ENCODE results near the gene PNMA8C.

The PNMA8C gene

GRCh38 chr19:46383171-46383815, 45.4 kb downstream of the PNMA8C start:
- TF ChIP-seq EZH2phosphoT487 (IDR thresholded peaks at IDR 0.05; ENCODE audit: low read depth): no peak
- peaks cover 68% of the 10 kb centered on the region for H3K36me3 ChIP-seq (replicated peaks; ENCODE audit: low read depth, low read length)

GRCh38 chr19:46381756-46382345, 46.9 kb downstream of the PNMA8C start:
- H2AFZ ChIP-seq (ENCODE audit: low read depth, low read length): no peak overlapping the region
- H3K9me3 ChIP-seq (ENCODE audit: insufficient read depth, low read length): no peaks in the 10 kb centered on the region
- H3K27ac ChIP-seq (ENCODE audit: low read length): no peak overlapping the region
- no peak for TF ChIP-seq EZH2phosphoT487 (IDR thresholded peaks at IDR 0.05; ENCODE audit: low read depth)
- no peak for TF ChIP-seq CTCF (IDR thresholded peaks at IDR 0.05; ENCODE audit: low read depth, low read length)
- H4K20me1 ChIP-seq (ENCODE audit: insufficient read depth, low read length): no peaks in the 10 kb centered on the region
- H3K27me3 ChIP-seq (ENCODE audit: low read depth, low read length): no peaks in the 10 kb centered on the region
- no peak overlapping the region for H3K4me2 ChIP-seq (ENCODE audit: low read length)
- H3K36me3 ChIP-seq (replicated peaks; ENCODE audit: low read depth, low read length): peaks cover 68% of the 10 kb centered on the region
- H3K4me3 ChIP-seq (ENCODE audit: low read length): no peak overlapping the region
- no peak overlapping the region for H3K9ac ChIP-seq (ENCODE audit: low read length)
- peaks cover 17% of the 10 kb centered on the region; the same call in 1 of the 2 replicates for H3K79me2 ChIP-seq (ENCODE audit: low read length)
- H3K4me1 ChIP-seq (ENCODE audit: low read length): no peaks in the 10 kb centered on the region

More at GRCh38 chr19:46383171-46383815, 45.4 kb downstream of the PNMA8C start:
- no peaks in the 10 kb centered on the region for H3K9me3 ChIP-seq (ENCODE audit: insufficient read depth, low read length)
- H3K4me3 ChIP-seq (ENCODE audit: low read length): no peak overlapping the region
- no peak overlapping the region for H2AFZ ChIP-seq (ENCODE audit: low read depth, low read length)
- H3K9ac ChIP-seq (ENCODE audit: low read length): no peak overlapping the region
- H3K79me2 ChIP-seq (ENCODE audit: low read length): peaks cover 14% of the 10 kb centered on the region; the same call in 1 of the 2 replicates
- H4K20me1 ChIP-seq (ENCODE audit: insufficient read depth, low read length): no peaks in the 10 kb centered on the region
- H3K27me3 ChIP-seq (ENCODE audit: low read depth, low read length): no peaks in the 10 kb centered on the region
- no peak overlapping the region for H3K4me2 ChIP-seq (ENCODE audit: low read length)
- no peaks in the 10 kb centered on the region for H3K4me1 ChIP-seq (ENCODE audit: low read length)
- H3K27ac ChIP-seq (ENCODE audit: low read length): no peak overlapping the region

DNA sequence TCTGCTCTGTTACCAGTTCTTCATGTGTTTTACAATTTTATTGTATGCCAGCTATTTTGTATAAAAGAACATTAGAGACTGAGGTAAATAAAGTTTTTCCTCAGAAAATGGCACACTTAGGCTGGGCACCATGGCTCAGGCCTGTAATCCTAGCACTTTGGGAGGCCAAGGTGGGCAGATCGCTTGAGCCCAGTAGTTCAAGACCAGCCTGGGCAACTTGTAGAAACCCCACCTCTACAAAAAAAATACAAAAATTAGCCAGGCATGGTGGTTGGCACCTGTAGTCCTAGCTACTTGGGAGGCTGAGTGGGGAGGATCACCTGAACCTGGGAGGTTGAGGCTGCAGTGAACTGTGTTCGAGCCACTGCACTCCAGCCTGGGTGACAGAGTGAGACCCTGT, 47.4 kb downstream of the PNMA8C start:
- Histone ChIP-seq H3K4me2 (ENCODE audit: low read length) (no peak overlapping the region), H2AFZ (ENCODE audit: low read depth, low read length) (no peak overlapping the region), H3K9me3 (ENCODE audit: insufficient read depth, low read length) (no peaks in the 10 kb centered on the region), H3K27me3 (ENCODE audit: low read depth, low read length) (no peaks in the 10 kb centered on the region), H3K4me1 (ENCODE audit: low read length) (no peaks in the 10 kb centered on the region), H4K20me1 (ENCODE audit: insufficient read depth, low read length) (no peaks in the 10 kb centered on the region), H3K4me3 (ENCODE audit: low read length) (no peak overlapping the region), H3K79me2 (ENCODE audit: low read length) (peaks cover 17% of the 10 kb centered on the region; the same call in 1 of the 2 replicates), H3K27ac (ENCODE audit: low read length) (no peak overlapping the region), H3K9ac (ENCODE audit: low read length) (no peak overlapping the region), H3K36me3 (replicated peaks; ENCODE audit: low read depth, low read length) (peaks cover 72% of the 10 kb centered on the region)
- TF ChIP-seq CTCF (IDR thresholded peaks at IDR 0.05; ENCODE audit: low read depth, low read length) (no peak), EZH2phosphoT487 (IDR thresholded peaks at IDR 0.05; ENCODE audit: low read depth) (no peak)

- H3K27ac ChIP-seq (ENCODE audit: low read length): no peak overlapping the region
- no peaks in the 10 kb centered on the region for H3K27me3 ChIP-seq (ENCODE audit: low read depth, low read length)
- H3K4me2 ChIP-seq (ENCODE audit: low read length): no peak overlapping the region
- H3K4me1 ChIP-seq (ENCODE audit: low read length): no peaks in the 10 kb centered on the region
- TF ChIP-seq EZH2phosphoT487 (IDR thresholded peaks at IDR 0.05; ENCODE audit: low read depth) (no peak), CTCF (IDR thresholded peaks at IDR 0.05; ENCODE audit: low read depth, low read length) (no peak)
- H4K20me1 ChIP-seq (ENCODE audit: insufficient read depth, low read length): no peaks in the 10 kb centered on the region
- peaks cover 72% of the 10 kb centered on the region for H3K36me3 ChIP-seq (replicated peaks; ENCODE audit: low read depth, low read length)
- H3K4me3 ChIP-seq (ENCODE audit: low read length): no peak overlapping the region
- no peak overlapping the region for H2AFZ ChIP-seq (ENCODE audit: low read depth, low read length)
- H3K79me2 ChIP-seq (ENCODE audit: low read length): peaks cover 17% of the 10 kb centered on the region; the same call in 1 of the 2 replicates
- no peak overlapping the region for H3K9ac ChIP-seq (ENCODE audit: low read length)
- H3K9me3 ChIP-seq (ENCODE audit: insufficient read depth, low read length): no peaks in the 10 kb centered on the region
Measured at GRCh38 chr19:46380690-46381089, 48.0 kb downstream of the PNMA8C start.

Data from OCI-LY3 (cell line).